IMR-90 (cell line): ENCODE measurements around the gene NF1.

ENCODE experiments used
- BHLHE40 ChIP-seq: fragments of 150-350 bp; IDR thresholded peaks from 2 replicates; pipeline ENCODE4 v1.6.1; 2016; ENCODE audit warnings: mild to moderate bottlenecking, low read depth, low read length
- CTCF ChIP-seq: conservative IDR thresholded peaks from 2 replicates; pipeline ENCODE4 v1.5.1; 2012; ENCODE audit warnings: mild to moderate bottlenecking, low read depth, low read length, improper control_type of control experiment
- FOS ChIP-seq: fragments of 150-350 bp; IDR thresholded peaks from 2 replicates; pipeline ENCODE4 v1.6.1; 2016; ENCODE audit warnings: low read depth, low read length
- MXI1 ChIP-seq: IDR thresholded peaks from 2 replicates; pipeline ENCODE4 v1.6.1; 2012; ENCODE audit warnings: low read depth, mild to moderate bottlenecking, low read length, moderate library complexity, borderline replicate concordance
- POLR2A ChIP-seq: IDR thresholded peaks from 2 replicates; pipeline ENCODE4 v1.6.1; 2012; ENCODE audit warnings: mild to moderate bottlenecking, low read depth, low read length
- RCOR1 ChIP-seq: IDR thresholded peaks from 2 replicates; pipeline ENCODE4 v1.6.1; 2012; ENCODE audit warnings: mild to moderate bottlenecking, low read length, improper control_type of control experiment; ENCODE audit not compliant: insufficient replicate concordance
- SMC3 ChIP-seq: fragments of 150-350 bp; IDR thresholded peaks from 2 replicates; pipeline ENCODE4 v1.6.1; 2016; ENCODE audit warnings: low read depth, mild to moderate bottlenecking, antibody characterized with exemption, low read length, moderate library complexity
- TF ChIP-seq, protein P1 (sequence below): fragments of 150-350 bp; IDR thresholded peaks from 2 replicates; pipeline ENCODE4 v1.6.1; 2016; ENCODE audit warnings: low read depth, mild to moderate bottlenecking, low read length, moderate library complexity, borderline replicate concordance

DNA sequence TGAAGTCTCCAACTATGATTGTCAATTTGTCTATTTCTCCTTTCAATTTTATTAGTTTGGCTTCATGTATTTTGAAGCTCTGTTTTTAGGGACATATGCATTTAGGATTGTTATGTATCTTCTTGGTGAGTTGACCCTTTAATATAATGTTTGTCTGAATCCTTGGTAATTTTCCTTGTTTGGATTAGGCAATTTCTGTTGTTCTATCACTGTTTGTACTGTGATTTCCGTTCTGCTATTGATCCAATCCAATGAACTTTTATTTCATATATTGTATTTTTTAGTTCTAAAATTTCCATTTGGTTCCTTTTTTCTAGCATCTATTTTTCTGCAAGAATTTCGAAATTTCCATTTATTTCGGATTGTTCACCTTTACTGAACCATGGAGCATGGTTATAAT is 327.7 kb downstream of the NF1 start:
- TF ChIP-seq POLR2A, result no peak
- TF ChIP-seq CTCF, result no peak
- TF ChIP-seq FOS, result no peak
- TF ChIP-seq SMC3, result no peak
- TF ChIP-seq RCOR1, result no peak
- TF ChIP-seq MXI1, result no peak
- TF ChIP-seq, protein P1, sequence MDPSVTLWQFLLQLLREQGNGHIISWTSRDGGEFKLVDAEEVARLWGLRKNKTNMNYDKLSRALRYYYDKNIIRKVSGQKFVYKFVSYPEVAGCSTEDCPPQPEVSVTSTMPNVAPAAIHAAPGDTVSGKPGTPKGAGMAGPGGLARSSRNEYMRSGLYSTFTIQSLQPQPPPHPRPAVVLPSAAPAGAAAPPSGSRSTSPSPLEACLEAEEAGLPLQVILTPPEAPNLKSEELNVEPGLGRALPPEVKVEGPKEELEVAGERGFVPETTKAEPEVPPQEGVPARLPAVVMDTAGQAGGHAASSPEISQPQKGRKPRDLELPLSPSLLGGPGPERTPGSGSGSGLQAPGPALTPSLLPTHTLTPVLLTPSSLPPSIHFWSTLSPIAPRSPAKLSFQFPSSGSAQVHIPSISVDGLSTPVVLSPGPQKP, result no peak
- TF ChIP-seq BHLHE40, result no peak
